Smooth muscle cell (in vitro differentiated cells): ENCODE results near the gene AOAH. TPM values are rescaled to one million over a fixed set of nuclear protein-coding genes. Genes with fewer than 3 reads are reported as not detected.

Experiments
- DNase-seq: peaks from one replicate; lab custom pipeline; 2025; ENCODE audit not compliant: unreplicated experiment; lab: John Stamatoyannopoulos, UW
- H2AFZ ChIP-seq: fragments of 200-600 bp; sonication (generic); 2 replicates; pipeline ENCODE4 v1.6.0; 2016; ENCODE audit warnings: antibody characterized with exemption, low read depth, mild to moderate bottlenecking
- H3F3A ChIP-seq: fragments of 200-600 bp; sonication (generic); 2 replicates; pipeline ENCODE4 v1.6.0; 2017; ENCODE audit warnings: antibody characterized with exemption, low read depth
- H3K27ac ChIP-seq: fragments of 200-600 bp; sonication (generic); 2 replicates; pipeline ENCODE4 v1.5.1; 2016; ENCODE audit warnings: low read depth, mild to moderate bottlenecking
- H3K27me3 ChIP-seq: fragments of 200-600 bp; sonication (generic); 2 replicates; pipeline ENCODE4 v1.6.1; 2016; ENCODE audit warnings: low read depth, mild to moderate bottlenecking
- H3K36me3 ChIP-seq: fragments of 200-600 bp; sonication (generic); 2 replicates; pipeline ENCODE4 v1.5.1; 2016; ENCODE audit warnings: low read depth
- H3K4me1 ChIP-seq: fragments of 200-600 bp; sonication (generic); 2 replicates; pipeline ENCODE4 v1.5.1; 2016; ENCODE audit warnings: low read depth
- H3K4me2 ChIP-seq: fragments of 200-600 bp; sonication (generic); 2 replicates; pipeline ENCODE4 v1.6.0; 2016; ENCODE audit warnings: mild to moderate bottlenecking
- H3K4me3 ChIP-seq: fragments of 200-600 bp; sonication (generic); 2 replicates; pipeline ENCODE4 v1.5.1; 2016; ENCODE audit warnings: mild to moderate bottlenecking
- H3K79me2 ChIP-seq: fragments of 200-600 bp; sonication (generic); 2 replicates; pipeline ENCODE4 v1.6.0; 2016; ENCODE audit warnings: low read depth, mild to moderate bottlenecking
- H3K9ac ChIP-seq: fragments of 200-600 bp; sonication (generic); 2 replicates; pipeline ENCODE4 v1.6.0; 2016; ENCODE audit warnings: low read depth
- H3K9me3 ChIP-seq: fragments of 200-600 bp; sonication (generic); replicated peaks from 2 replicates; pipeline ENCODE4 v1.5.1; 2016; ENCODE audit warnings: low read depth
- H4K20me1 ChIP-seq: fragments of 200-600 bp; sonication (generic); 2 replicates; pipeline ENCODE4 v1.6.0; 2016; ENCODE audit warnings: low read depth
- CTCF ChIP-seq: fragments of 200-600 bp; sonication (generic); IDR thresholded peaks from 2 replicates; pipeline ENCODE4 v1.5.1; 2017; ENCODE audit warnings: borderline replicate concordance, mild to moderate bottlenecking, antibody characterized with exemption; ENCODE audit not compliant: insufficient read depth, poor library complexity, severe bottlenecking
- WGBS: methylation state at CpG from one replicate; pipeline ENCODE4 v1.1.7; 2016; ENCODE audit warnings: low lambda C conversion rate; 5-methylcytosine and 5-hydroxymethylcytosine counted together
- polyA plus RNA-seq: library from polyadenylated mRNA; unstranded; fragments of >200 nt; fragmentation: Nextera tagmentation; extraction: Ambion mirVana; gene quantifications from 2 replicates; pipeline ENCODE4 v1.2.1, GENCODE V29; 2016
- total RNA-seq: library from RNA; depleted of rRNA; stranded (reverse); fragments of >200 nt; gene quantifications from 2 replicates; pipeline ENCODE4 v1.2.3, GENCODE V29; 2014

Gene AOAH
- total and polyA plus RNA-seq, 2 experiments from 2014 or later = not detected

DNA sequence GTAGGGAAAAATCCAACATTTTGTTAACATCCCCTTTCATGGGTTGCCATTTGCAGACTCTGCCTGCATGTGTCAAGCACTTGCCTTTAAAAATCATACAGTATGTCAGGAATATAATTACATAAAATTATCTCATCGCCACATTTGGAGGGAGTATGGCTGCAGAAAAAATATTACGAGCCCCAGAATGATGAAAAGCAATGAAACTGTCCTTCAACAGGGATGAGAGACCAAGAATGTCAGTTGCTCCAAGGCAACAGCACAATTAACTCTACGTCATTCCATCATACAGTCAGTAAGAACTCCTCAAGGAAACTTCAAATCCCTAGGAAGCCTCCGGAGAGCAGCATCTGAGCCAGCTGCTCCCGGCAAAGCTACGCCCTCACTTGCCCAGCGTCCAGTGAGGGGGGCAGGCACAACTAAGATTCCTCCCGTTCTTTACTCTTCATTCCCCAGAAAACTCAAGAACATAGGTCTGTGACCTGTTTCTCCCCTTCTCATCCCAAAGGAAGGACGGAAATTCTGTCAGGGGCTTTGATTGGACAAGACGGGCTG lies 201.8 kb downstream of the AOAH start:
- TF ChIP-seq CTCF = no peak
- no peaks in the 10 kb centered on the region for H3K79me2 ChIP-seq
- no peaks in the 10 kb centered on the region for H3K36me3 ChIP-seq
- H3K4me2 ChIP-seq = no peak overlapping the region
- no peaks in the 10 kb centered on the region for H3K27me3 ChIP-seq
- no peak overlapping the region for H2AFZ ChIP-seq
- no peaks in the 10 kb centered on the region for H3K9me3 ChIP-seq
- DNase-seq = no peak
- no peak overlapping the region for H3K27ac ChIP-seq
- WGBS = 87% methylated on average over 10 of the region's 10 CpGs
- no peaks in the 10 kb centered on the region for H4K20me1 ChIP-seq
- no peak overlapping the region for H3K9ac ChIP-seq
- peaks cover 4% of the 10 kb centered on the region for H3F3A ChIP-seq
- no peak overlapping the region for H3K4me3 ChIP-seq
- H3K4me1 ChIP-seq = no peaks in the 10 kb centered on the region

DNA sequence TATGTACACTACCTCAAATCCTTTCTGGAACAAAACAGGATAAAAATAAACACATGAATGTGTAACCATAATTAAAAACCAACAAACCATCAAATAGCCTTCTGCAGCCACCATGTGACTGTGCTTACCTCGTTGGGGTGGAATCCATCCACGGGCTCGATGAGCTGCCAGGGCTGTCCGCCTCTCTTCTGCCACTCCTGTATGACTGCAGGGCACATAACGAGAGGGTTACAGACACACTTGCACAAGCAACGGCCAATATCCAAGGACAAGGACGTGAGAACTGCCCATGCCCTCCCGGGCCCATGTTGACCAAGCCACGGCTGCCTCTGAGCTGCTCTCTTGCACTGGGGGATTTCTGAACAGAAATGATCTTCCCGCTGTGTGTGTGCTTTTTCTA lies 202.4 kb downstream of the AOAH start:
- DNase-seq = no peak
- no peaks in the 10 kb centered on the region for H3K79me2 ChIP-seq
- no peak overlapping the region for H3K27ac ChIP-seq
- 81% methylated on average over 10 of the region's 10 CpGs for WGBS
- H3K4me2 ChIP-seq = no peak overlapping the region
- no peaks in the 10 kb centered on the region for H3K4me1 ChIP-seq
- no peak overlapping the region for H3K4me3 ChIP-seq
- H3K9me3 ChIP-seq = no peaks in the 10 kb centered on the region
- TF ChIP-seq CTCF = no peak
- H3K27me3 ChIP-seq = no peaks in the 10 kb centered on the region
- H2AFZ ChIP-seq = no peak overlapping the region
- H3K9ac ChIP-seq = no peak overlapping the region
- no peaks in the 10 kb centered on the region for H3K36me3 ChIP-seq
- no peaks in the 10 kb centered on the region for H3F3A ChIP-seq
- H4K20me1 ChIP-seq = no peaks in the 10 kb centered on the region

DNA sequence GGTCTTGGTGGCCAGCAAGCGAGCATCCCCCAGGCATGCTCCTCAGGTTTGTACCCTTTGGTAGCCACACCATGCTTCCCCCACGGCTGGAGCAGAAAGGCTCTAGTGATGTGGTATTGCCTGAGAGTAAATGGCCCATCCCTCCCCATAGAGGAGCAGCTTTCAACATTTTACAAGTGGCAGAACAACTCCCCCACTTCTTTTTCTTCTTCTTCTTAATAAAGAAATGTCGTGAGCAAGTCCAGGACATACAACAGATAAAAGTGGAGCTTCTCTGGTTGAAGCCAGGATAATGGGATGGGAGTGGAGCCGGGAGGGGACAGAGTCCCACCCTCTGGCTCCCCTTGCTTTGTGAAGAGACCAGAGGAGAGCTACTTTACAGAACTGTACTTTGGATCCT lies 203.2 kb downstream of the AOAH start:
- no peak for DNase-seq
- Histone ChIP-seq H3K4me2 (no peak overlapping the region), H3K36me3 (no peaks in the 10 kb centered on the region), H3K4me3 (no peak overlapping the region), H3K9me3 (no peaks in the 10 kb centered on the region), H3K27ac (no peak overlapping the region), H4K20me1 (no peaks in the 10 kb centered on the region), H3K4me1 (no peaks in the 10 kb centered on the region), H2AFZ (no peak overlapping the region), H3F3A (no peaks in the 10 kb centered on the region), H3K9ac (no peak overlapping the region), H3K79me2 (no peaks in the 10 kb centered on the region), H3K27me3 (no peaks in the 10 kb centered on the region)
- 91% methylated on average over 4 of the region's 4 CpGs for WGBS
- no peak for TF ChIP-seq CTCF

DNA sequence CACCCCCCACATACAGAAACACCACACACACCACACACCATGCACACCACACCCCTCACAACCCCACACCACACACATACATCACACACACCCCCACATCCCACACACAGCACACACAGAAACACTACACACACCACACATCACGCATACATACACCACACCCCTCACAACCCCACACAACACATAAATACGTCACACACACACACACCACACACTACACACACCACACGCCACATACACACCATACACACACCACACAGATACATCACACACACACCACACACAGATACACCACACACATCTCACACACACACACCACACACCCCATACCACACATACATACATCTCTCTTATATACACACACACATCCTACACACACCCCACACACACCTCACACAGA lies 208.4 kb downstream of the AOAH start:
- Histone ChIP-seq H3F3A (no peaks in the 10 kb centered on the region), H3K4me1 (no peaks in the 10 kb centered on the region), H4K20me1 (no peaks in the 10 kb centered on the region), H3K27ac (no peak overlapping the region), H3K9ac (no peak overlapping the region), H2AFZ (no peak overlapping the region), H3K4me3 (no peak overlapping the region), H3K4me2 (no peak overlapping the region), H3K9me3 (no peaks in the 10 kb centered on the region), H3K36me3 (no peaks in the 10 kb centered on the region), H3K79me2 (no peaks in the 10 kb centered on the region), H3K27me3 (no peaks in the 10 kb centered on the region)
- DNase-seq = no peak
- WGBS = 95% methylated on average over 3 of the region's 3 CpGs
- TF ChIP-seq CTCF = no peak
